Activated CD4-positive, alpha-beta T cell treated with anti-CD3 and anti-CD28 coated beads for 24 hours (primary cell): ENCODE measurements around the gene BLZF1.
"Not testable (repeated sequence)": the region's sequence is repeated elsewhere in the genome, so short reads cannot be mapped to it uniquely, and the experiment has no call there.

Experiments
- DNase-seq, 2 donors: peaks; one replicate each; pipeline ENCODE4 v3.0.0-alpha.2; 2020; ENCODE audit warnings: low read depth in 2 of 2

The BLZF1 gene

GRCh38 chr1:169360415-169360814 is 7.6 kb upstream of the BLZF1 start:
- no peak for DNase-seq

GRCh38 chr1:169361281-169361680 is 6.7 kb upstream of the BLZF1 start:
- DNase-seq = no peak

- no peak for DNase-seq
Observed at GRCh38 chr1:169363046-169363730, 4.8 kb upstream of the BLZF1 start.

- no peak for DNase-seq
Observed at GRCh38 chr1:169364948-169365347, 3.0 kb upstream of the BLZF1 start.

GRCh38 chr1:169367096-169367685 is 804 bp upstream of the BLZF1 start:
- no peak for DNase-seq

GRCh38 chr1:169368406-169368769 is 393 bp downstream of the BLZF1 start:
- peak; percentile 5 to 14 for DNase-seq

GRCh38 chr1:169371404-169371803 is 3.4 kb downstream of the BLZF1 start:
- DNase-seq = no peak

- no peak for DNase-seq
Observed at GRCh38 chr1:169381162-169381561, 13.2 kb downstream of the BLZF1 start.

GRCh38 chr1:169383449-169383848 is 15.5 kb downstream of the BLZF1 start:
- no peak for DNase-seq

GRCh38 chr1:169387399-169387798 is 19.4 kb downstream of the BLZF1 start:
- DNase-seq = no peak

- no peak for DNase-seq
Observed at GRCh38 chr1:169390303-169390702, 22.3 kb downstream of the BLZF1 start.

- DNase-seq = no peak
Observed at GRCh38 chr1:169392406-169392805, 24.4 kb downstream of the BLZF1 start.

- DNase-seq = no peak
Observed at GRCh38 chr1:169395955-169396354, 28.0 kb downstream of the BLZF1 start.

- not testable (repeated sequence) for DNase-seq
Observed at GRCh38 chr1:169402578-169402977, 34.6 kb downstream of the BLZF1 start.

- not testable (repeated sequence) for DNase-seq
Observed at GRCh38 chr1:169408340-169408739, 40.3 kb downstream of the BLZF1 start.

- DNase-seq = no peak
Observed at GRCh38 chr1:169414952-169415351, 47.0 kb downstream of the BLZF1 start.

- no peak for DNase-seq
Observed at GRCh38 chr1:169421309-169421708, 53.3 kb downstream of the BLZF1 start.

GRCh38 chr1:169426174-169426705 is 58.2 kb downstream of the BLZF1 start:
- no peak for DNase-seq

GRCh38 chr1:169427081-169427641 is 59.2 kb downstream of the BLZF1 start, which contains the start of gene CCDC181:
Gene CCDC181, minus strand, starts transcription at chr1:169427474. Its CDS starts 2,547 bp downstream, at chr1:169424927.
- peak; percentile 23 to 41 for DNase-seq
